Astrocyte (in vitro differentiated cells and primary cell): ENCODE data around the gene KCNJ1. TPM values are rescaled to one million over a fixed set of nuclear protein-coding genes. Genes with fewer than 3 reads are reported as not detected.

Source experiments
- DNase-seq: peaks from one replicate; pipeline ENCODE4 v3.0.0-alpha.2; 2010; ENCODE audit warnings: low read depth
- FAIRE-seq: peaks from 2 replicates; lab custom pipeline; 2011; peaks lifted over from hg19 to GRCh38; lab: Jason Lieb, UNC
- H2AFZ ChIP-seq: 2 replicates; pipeline ENCODE4 v1.6.0; 2012; ENCODE audit warnings: low read depth, low read length, inconsistent platforms
- H3K27ac ChIP-seq: 2 replicates; pipeline ENCODE4 v1.5.1; 2011; ENCODE audit warnings: low read depth, low read length, inconsistent platforms
- H3K27me3 ChIP-seq: 2 replicates; pipeline ENCODE4 v1.6.0; 2011; ENCODE audit warnings: low read length, inconsistent platforms; ENCODE audit not compliant: insufficient read depth
- H3K36me3 ChIP-seq: 2 replicates; pipeline ENCODE4 v1.5.1; 2011; ENCODE audit warnings: low read length, inconsistent platforms; ENCODE audit not compliant: insufficient read depth
- H3K4me1 ChIP-seq: 2 replicates; pipeline ENCODE4 v1.5.1; 2011; ENCODE audit warnings: low read length, inconsistent platforms; ENCODE audit not compliant: insufficient read depth
- H3K4me2 ChIP-seq: 2 replicates; pipeline ENCODE4 v1.6.0; 2012; ENCODE audit warnings: low read length, inconsistent platforms
- H3K4me3 ChIP-seq: 2 replicates; pipeline ENCODE4 v1.5.1; 2011; ENCODE audit warnings: low read depth, mild to moderate bottlenecking, low read length, inconsistent platforms; ENCODE audit not compliant: insufficient read depth
- H3K79me2 ChIP-seq: 2 replicates; pipeline ENCODE4 v1.6.0; 2012; ENCODE audit warnings: mild to moderate bottlenecking, low read length, inconsistent platforms; ENCODE audit not compliant: insufficient read depth
- H3K9ac ChIP-seq: 2 replicates; pipeline ENCODE4 v1.6.0; 2012; ENCODE audit warnings: mild to moderate bottlenecking, low read length, inconsistent platforms
- H3K9me3 ChIP-seq: 2 replicates; pipeline ENCODE4 v1.5.1; 2012; ENCODE audit warnings: low read depth, mild to moderate bottlenecking, low read length, inconsistent platforms; ENCODE audit not compliant: insufficient read depth
- H4K20me1 ChIP-seq: 2 replicates; pipeline ENCODE4 v1.6.0; 2012; ENCODE audit warnings: low read length, inconsistent platforms; ENCODE audit not compliant: insufficient read depth
- H3K27ac Mint-ChIP-seq: one replicate; pipeline ENCODE4 v1.8.0; 2021; ENCODE audit warnings: mild to moderate bottlenecking, mixed read lengths; ENCODE audit not compliant: unreplicated experiment
- H3K27me3 Mint-ChIP-seq: one replicate; pipeline ENCODE4 v1.8.0; 2021; ENCODE audit warnings: low read depth, mixed read lengths; ENCODE audit not compliant: unreplicated experiment
- H3K36me3 Mint-ChIP-seq: one replicate; pipeline ENCODE4 v1.8.0; 2021; ENCODE audit warnings: low read depth, mixed read lengths; ENCODE audit not compliant: unreplicated experiment
- H3K4me1 Mint-ChIP-seq: one replicate; pipeline ENCODE4 v1.8.0; 2021; ENCODE audit warnings: low read depth, mixed read lengths; ENCODE audit not compliant: unreplicated experiment
- H3K4me3 Mint-ChIP-seq: one replicate; pipeline ENCODE4 v1.8.0; 2021; ENCODE audit warnings: mild to moderate bottlenecking, moderate library complexity, mixed read lengths; ENCODE audit not compliant: unreplicated experiment
- H3K9me3 Mint-ChIP-seq: one replicate; pipeline ENCODE4 v1.8.0; 2021; ENCODE audit warnings: mild to moderate bottlenecking, mixed read lengths; ENCODE audit not compliant: unreplicated experiment
- CTCF ChIP-seq: IDR thresholded peaks from 2 replicates; pipeline ENCODE4 v1.5.1; 2011; ENCODE audit warnings: low read depth, mild to moderate bottlenecking, inconsistent platforms, low read length, moderate library complexity; ENCODE audit not compliant: insufficient read depth
- EZH2 ChIP-seq: IDR thresholded peaks from 2 replicates; pipeline ENCODE4 v1.6.1; 2012; ENCODE audit warnings: mild to moderate bottlenecking, low read length, inconsistent platforms; ENCODE audit not compliant: insufficient read depth
- total RNA-seq: library from RNA; stranded (reverse); gene quantifications from 2 replicates; pipeline ENCODE4 v1.2.1, GENCODE V29; 2021

KCNJ1 gene
- total RNA-seq, 1 donor from 2014 or later, result not detected

GRCh38 chr11:128890543-128891368 lies 23.7 kb upstream of the KCNJ1 start, which contains the start of gene KCNJ5:
TSS of gene KCNJ5 (plus strand) at chr11:128891356. CDS start at chr11:128911274, 19,918 bp downstream.
- DNase-seq (no peak), FAIRE-seq (no peak)
- Histone ChIP-seq H3K4me2 (peak within 1 kb of the TSS; percentile 92), H2AFZ (peak within 1 kb of the TSS; percentile 83), H3K79me2 (no peaks in the 10 kb centered on the region), H3K9me3 (no peaks in the 10 kb centered on the region), H3K27me3 (peaks cover 33% of the 10 kb centered on the region), H3K4me1 (peaks cover 8% of the 10 kb centered on the region), H3K27ac (no peak within 1 kb of the TSS), H4K20me1 (no peaks in the 10 kb centered on the region), H3K4me3 (peak within 1 kb of the TSS; percentile 58), H3K36me3 (no peaks in the 10 kb centered on the region), H3K9ac (peak within 1 kb of the TSS; percentile 55)
- Mint-ChIP-seq H3K36me3 (no peaks in the 10 kb centered on the region), H3K9me3 (no peaks in the 10 kb centered on the region), H3K27me3 (peaks cover 43% of the 10 kb centered on the region), H3K4me1 (peaks cover 8% of the 10 kb centered on the region), H3K27ac (peak within 1 kb of the TSS; percentile 31), H3K4me3 (peak within 1 kb of the TSS; percentile 84)
- no peak for TF ChIP-seq CTCF
- TF ChIP-seq EZH2, result no peak

- peaks cover 46% of the 10 kb centered on the region for H3K27me3 Mint-ChIP-seq
Observed at GRCh38 chr11:128890216-128890542, 23.1 kb upstream of the KCNJ1 start.

More at GRCh38 chr11:128890216-128890542, 23.1 kb upstream of the KCNJ1 start:
- Histone ChIP-seq H3K27ac (no peak overlapping the region), H3K36me3 (no peaks in the 10 kb centered on the region), H3K4me3 (peak overlapping the region; percentile 58), H4K20me1 (no peaks in the 10 kb centered on the region), H3K27me3 (peaks cover 35% of the 10 kb centered on the region), H3K79me2 (no peaks in the 10 kb centered on the region), H3K9me3 (no peaks in the 10 kb centered on the region), H3K4me1 (peaks cover 8% of the 10 kb centered on the region), H3K4me2 (peak overlapping the region; percentile 92), H2AFZ (peak overlapping the region; percentile 83), H3K9ac (peak overlapping the region; percentile 55)
- Mint-ChIP-seq H3K4me3 (no peak overlapping the region), H3K9me3 (no peaks in the 10 kb centered on the region), H3K27ac (no peak overlapping the region), H3K36me3 (no peaks in the 10 kb centered on the region), H3K4me1 (peaks cover 8% of the 10 kb centered on the region)
- TF ChIP-seq EZH2 (no peak), CTCF (no peak)
- FAIRE-seq, result no peak
- DNase-seq, result no peak
